GM21825 (cell line): ENCODE measurements around the gene CYP27B1.

ENCODE experiments used
- ATAC-seq: cut with Tn5 transposase; IDR thresholded peaks from one replicate; pipeline ENCODE4 v1.9.1; 2021; ENCODE audit warnings: mild to moderate bottlenecking, moderate library complexity; ENCODE audit not compliant: unreplicated experiment

Gene CYP27B1

GRCh38 chr12:57751788-57752667 lies 14.8 kb downstream of the CYP27B1 start, which contains the start of gene CDK4:
Gene CDK4, minus strand, starts transcription at chr12:57752310. Its CDS starts 593 bp downstream, at chr12:57751717.
- ATAC-seq, result peak; percentile 63

- no peak for ATAC-seq
Observed at GRCh38 chr12:57751432-57751787, 15.5 kb downstream of the CYP27B1 start.

- ATAC-seq, result no peak
Observed at GRCh38 chr12:57750561-57751431, 16.1 kb downstream of the CYP27B1 start.

- ATAC-seq, result no peak
Observed at GRCh38 chr12:57749061-57749460, 17.8 kb downstream of the CYP27B1 start.

DNA sequence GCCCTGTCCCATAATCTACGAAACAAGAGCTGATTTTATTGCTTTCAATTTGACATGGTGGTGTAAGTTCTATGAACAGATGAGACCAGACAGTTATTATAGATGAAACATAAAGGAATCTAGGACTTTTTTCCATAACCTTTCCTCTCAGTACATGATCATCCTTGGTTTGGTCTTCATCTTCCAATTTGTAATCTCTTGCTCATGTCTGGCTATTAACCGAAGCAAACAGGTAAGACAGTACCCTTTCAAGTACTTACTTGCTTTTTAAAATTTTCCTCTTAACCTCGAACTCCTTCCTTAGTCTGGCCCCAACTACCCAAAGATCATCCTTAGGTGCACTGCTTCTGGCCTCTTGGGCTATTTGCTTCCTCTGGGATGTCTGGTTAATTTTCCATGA lies 20.9 kb downstream of the CYP27B1 start:
- no peak for ATAC-seq

DNA sequence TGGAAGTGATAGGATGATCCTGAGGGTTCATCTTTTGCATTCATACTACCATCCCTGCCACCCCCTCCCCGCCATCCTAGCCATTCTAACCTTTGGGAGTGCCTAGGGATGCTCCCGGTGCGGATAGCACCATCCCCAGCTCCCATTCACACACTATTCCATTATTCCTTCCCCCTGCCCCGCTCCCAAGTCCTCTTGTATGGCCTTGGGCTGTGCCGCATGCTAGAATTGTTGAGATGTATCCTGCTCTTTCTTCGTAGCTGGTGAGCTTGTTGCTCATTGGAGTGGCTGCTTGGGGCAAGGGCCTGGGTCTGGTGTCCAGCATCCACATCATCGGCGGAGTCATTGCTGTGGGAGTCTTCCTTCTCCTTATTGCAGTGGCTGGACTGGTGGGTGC lies 21.4 kb downstream of the CYP27B1 start:
- no peak for ATAC-seq

DNA sequence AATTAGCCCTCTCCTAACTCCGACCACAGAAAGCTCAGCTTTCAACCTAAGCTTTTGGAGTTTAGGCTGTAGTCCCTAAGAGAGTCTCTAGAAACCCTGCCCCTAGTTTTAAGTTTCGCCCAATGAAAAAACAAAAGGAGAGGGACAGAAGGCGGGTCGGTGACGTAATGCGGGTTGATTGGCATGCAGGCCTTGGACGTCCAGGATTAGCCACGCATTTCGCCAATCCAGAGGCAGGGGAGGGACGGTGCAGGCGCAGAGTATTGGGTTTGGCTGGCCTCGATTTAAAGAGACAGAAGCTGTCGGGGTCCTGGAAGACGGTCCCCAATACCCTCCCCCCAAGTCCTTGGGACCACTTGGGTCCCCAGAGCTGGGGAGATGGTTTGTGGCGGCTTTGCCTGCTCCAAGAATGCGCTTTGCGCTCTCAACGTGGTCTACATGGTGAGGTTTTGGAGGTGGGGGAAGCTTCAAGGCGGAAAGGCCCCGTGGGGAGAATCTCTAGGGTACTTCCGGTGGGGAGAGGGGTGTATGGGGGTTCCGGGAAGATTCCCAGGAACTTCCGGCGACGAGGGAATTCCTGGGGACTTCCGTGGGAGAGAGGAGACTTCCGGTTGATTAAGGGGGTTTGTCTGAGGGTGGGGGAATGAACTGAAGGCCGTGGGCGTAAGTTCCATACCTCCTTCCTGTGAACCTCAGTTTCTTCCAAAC lies 21.9 kb downstream of the CYP27B1 start, which contains the start of gene TSPAN31:
Gene TSPAN31, plus strand, starts transcription at position 263 of the 708 bp plus-strand sequence. Its CDS starts 116 bp downstream, at position 379.
- peak; percentile 73 for ATAC-seq

DNA sequence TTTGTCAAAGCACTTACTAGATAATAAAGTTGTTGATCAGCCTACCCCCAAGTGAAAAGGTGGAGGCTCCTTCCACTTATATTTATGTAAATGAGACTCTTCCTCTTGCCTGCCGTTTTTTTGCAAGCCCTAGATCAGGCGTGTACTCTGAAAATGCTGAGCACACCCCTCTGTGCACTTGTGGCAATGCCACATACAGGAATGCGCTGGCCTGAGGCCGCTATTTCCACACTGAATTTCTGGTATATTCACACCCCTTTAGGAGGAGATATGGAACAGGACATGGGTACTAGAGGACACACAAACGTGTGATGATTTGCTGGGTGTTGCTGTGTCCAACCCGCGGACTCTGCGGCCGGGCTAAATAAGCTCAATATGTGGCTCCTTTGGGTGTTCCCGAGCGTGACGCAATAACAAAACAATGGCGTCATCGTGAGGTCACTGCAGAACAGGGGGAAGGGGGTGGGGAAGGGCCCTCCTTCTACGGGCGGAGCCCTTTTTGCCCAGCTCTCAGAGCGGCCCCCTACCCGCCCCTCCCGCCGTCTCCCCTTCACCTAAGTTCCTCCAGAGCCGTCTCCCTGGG lies 22.6 kb downstream of the CYP27B1 start:
- ATAC-seq, result peak; percentile 34

DNA sequence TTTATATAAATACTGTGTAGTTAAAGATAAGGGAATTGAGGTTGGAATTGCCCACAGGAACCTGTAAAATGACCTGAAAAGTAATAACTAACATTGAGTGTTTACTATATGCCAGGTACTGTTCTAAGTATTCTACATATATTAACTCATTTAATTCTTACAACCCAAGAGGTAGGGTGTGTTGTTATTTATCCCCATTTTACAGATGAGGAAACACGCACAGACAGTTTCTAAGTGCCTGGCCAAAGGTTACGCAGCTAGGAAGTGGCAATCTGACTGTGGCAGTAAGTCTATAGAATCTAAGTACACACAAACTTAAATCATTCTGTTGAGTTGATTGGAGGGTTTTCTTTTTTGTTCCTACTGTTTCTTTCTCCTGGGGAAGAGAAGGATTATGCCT lies 23.1 kb downstream of the CYP27B1 start:
- ATAC-seq, result no peak

GRCh38 chr12:57741844-57742738 lies 24.8 kb downstream of the CYP27B1 start:
- peak; percentile 58 for ATAC-seq

DNA sequence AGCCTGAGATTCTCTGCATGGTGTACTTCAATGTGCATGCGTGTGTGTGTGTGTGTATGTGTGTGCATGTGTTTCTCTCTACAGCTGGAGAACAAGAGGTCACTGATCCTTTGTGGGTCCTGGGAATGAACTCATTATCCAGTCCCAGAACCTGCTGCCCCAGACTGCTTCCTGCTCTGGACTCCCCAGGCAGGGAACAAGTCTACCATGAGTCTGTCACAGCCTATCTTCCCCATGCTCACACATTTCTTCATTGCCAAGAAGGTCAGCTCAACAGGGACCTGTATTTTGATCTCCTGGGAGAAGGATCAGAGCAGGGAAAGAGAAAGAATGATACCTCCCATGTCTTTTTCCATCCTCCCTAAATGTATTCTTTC lies 25.5 kb downstream of the CYP27B1 start:
- ATAC-seq, result no peak

GRCh38 chr12:57740656-57741412 lies 26.0 kb downstream of the CYP27B1 start:
- peak; percentile 50 for ATAC-seq

- ATAC-seq, result no peak
Observed at GRCh38 chr12:57739914-57740538, 26.9 kb downstream of the CYP27B1 start.

DNA sequence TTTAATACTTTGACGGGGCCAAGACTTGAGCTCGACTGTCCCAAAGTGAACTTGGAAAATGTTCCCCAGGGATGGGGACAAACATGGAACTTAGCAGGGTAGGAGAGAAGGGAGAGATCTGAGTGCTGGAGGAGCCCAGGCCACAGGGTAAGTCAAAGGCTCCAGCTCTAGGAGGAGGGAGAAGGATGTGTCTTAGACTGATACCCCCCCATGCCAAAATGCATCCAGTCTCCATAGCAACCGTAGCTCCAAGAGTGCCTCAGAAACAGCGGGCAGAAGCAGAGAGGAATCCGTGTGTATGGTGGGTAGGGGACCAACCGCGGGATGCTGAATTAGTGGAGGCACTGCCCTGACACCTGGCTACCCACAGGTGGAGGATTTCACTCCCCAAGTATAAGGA lies 27.5 kb downstream of the CYP27B1 start:
- no peak for ATAC-seq

DNA sequence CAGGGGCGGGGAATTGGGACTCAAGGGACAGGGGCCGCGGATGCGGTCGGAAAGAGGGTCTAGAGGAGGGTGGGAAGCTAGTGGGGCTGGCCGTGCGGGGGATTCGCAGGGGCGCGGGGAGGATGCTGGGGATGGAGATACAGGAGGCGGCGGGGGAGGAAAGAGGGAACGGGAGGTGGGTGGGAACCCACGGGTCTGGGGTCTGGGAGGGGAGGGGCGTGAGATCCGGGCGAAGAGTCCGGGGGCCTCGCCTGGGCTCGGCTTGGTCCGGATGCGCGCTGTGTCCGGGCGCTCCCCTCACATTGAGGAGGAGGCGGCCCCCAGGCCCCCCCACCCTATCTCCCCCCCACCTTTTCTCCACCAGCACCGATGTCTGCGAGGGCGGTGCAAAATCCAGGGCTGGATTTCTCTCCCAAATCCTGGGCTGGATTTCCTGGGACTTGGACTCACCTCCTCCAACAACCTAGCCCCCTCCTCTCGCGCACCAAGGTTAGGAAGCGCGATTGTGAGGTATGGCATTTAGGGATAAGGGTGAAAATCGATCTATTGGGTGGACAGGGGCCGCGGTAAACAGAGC lies 28.1 kb downstream of the CYP27B1 start, which contains the start of gene AGAP2:
Gene AGAP2, minus strand, starts transcription at position 82 of the 577 bp plus-strand sequence. CDS start 496 bp downstream, outside the sequence.
- no peak for ATAC-seq

DNA sequence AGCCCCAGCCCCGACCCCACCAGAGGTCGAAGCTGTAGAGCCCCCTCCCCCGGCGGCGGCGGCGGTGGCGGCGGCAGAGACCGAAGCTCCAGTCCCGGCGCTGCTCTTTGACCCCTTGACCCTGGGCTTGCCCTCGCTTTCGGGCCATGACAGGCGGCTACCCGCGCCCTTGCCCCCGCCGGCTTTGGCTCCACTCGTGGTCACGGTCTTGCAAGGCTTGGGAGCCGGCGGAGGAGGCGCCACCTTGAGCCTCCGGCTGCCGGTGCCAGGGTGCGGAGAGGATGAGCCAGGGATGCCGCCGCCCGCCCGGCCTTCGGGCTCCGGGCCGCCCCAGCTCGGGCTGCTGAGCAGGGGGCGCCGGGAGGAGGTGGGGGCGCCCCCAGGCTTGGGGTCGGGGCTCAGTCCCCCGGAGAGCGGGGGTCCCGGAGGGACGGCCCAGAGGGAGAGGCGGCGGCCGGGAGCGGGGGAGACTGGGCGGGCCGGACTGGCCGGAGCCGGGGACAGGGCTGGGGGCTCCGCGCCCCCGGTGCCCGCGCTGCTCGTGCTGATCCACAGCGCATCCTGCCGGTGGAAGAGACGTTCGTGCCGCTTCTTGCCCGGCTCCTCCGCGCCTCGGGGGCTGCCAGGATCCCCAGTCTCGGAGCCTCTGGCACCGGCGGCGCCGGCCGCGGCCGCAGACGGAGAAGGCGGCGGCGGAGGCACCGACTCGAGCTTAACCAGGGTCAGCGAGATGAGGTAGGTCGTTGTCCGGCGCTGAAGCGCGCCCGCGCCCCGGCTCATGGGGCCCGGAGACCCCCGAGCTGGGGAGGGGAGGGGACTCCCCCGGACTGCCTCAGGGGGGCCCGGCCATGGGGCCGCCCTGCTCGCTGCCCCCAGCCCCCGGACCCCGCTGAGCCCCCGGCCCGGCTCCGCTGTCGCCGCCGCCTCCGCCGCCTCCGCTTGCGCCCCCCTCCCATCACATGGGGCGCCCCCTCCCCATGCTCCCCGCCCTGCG lies 29.1 kb downstream of the CYP27B1 start:
- ATAC-seq, result no peak
